ENCODE results near the gene GRM5. TPM values are rescaled to one million over a fixed set of nuclear protein-coding genes. Genes with fewer than 3 reads are reported as not detected.
"Not testable (repeated sequence)": the region's sequence is repeated elsewhere in the genome, so short reads cannot be mapped to it uniquely, and the experiment has no call there.

The GRM5 gene
- total and polyA plus RNA-seq, 2 donors (not counting 1 experiment from before 2014, with no cell fraction given) = 0.01 TPM; not detected in 1

DNA sequence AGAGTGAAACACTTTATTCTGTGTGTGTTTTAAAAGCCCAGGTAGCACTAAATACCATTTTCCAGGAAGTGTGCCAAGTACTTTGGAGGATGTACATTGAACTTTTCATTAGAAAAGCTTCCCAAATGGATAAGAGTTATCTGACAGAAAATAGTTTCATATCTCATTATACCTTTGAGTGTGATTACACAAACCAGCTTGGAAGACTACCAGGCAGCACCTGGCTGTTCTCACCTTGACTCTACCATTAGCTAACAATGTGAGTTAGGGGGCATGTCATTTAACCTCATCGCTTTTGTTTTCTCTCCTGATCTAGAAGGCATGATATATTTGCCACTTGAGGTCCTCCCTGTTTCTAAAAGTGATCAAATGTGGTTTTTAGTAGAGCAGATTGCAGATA, 50.2 kb downstream of the GRM5 start:
- Histone ChIP-seq H3K4me3 (replicated peaks in 1 of 4; ENCODE audit: control extremely low read depth in 1 of 4, insufficient read depth in 1 of 4, low read depth in 3 of 4, low read length in 4 of 4) (no peak overlapping the region), H3K9ac (ENCODE audit: insufficient read depth, low read length) (no peak overlapping the region), H3K9me3 (ENCODE audit: control insufficient read depth, insufficient read depth, low read depth, low read length) (no peaks in the 10 kb centered on the region), H3K27ac (ENCODE audit: insufficient read depth, low read length) (no peak overlapping the region), H2AFZ (ENCODE audit: low read length) (no peak overlapping the region), H3K79me2 (ENCODE audit: control insufficient read depth, insufficient read depth, low read length) (no peaks in the 10 kb centered on the region), H3K27me3 (ENCODE audit: control insufficient read depth, insufficient read depth, low read length) (no peaks in the 10 kb centered on the region), H3K36me3 (ENCODE audit: control insufficient read depth, insufficient read depth, low read length) (no peaks in the 10 kb centered on the region), H3K4me1 (ENCODE audit: control insufficient read depth, extremely low read depth, insufficient read depth, low read length) (no peaks in the 10 kb centered on the region), H3K4me2 (ENCODE audit: extremely low read depth, insufficient read depth, low read length) (no peak overlapping the region), H4K20me1 (ENCODE audit: control insufficient read depth, extremely low read depth, insufficient read depth, low read length) (no peaks in the 10 kb centered on the region)
- TF ChIP-seq, protein P1, sequence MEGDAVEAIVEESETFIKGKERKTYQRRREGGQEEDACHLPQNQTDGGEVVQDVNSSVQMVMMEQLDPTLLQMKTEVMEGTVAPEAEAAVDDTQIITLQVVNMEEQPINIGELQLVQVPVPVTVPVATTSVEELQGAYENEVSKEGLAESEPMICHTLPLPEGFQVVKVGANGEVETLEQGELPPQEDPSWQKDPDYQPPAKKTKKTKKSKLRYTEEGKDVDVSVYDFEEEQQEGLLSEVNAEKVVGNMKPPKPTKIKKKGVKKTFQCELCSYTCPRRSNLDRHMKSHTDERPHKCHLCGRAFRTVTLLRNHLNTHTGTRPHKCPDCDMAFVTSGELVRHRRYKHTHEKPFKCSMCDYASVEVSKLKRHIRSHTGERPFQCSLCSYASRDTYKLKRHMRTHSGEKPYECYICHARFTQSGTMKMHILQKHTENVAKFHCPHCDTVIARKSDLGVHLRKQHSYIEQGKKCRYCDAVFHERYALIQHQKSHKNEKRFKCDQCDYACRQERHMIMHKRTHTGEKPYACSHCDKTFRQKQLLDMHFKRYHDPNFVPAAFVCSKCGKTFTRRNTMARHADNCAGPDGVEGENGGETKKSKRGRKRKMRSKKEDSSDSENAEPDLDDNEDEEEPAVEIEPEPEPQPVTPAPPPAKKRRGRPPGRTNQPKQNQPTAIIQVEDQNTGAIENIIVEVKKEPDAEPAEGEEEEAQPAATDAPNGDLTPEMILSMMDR (conservative IDR thresholded peaks at IDR 0.05 in 1 of 2, IDR thresholded peaks at IDR 0.05 in 1 of 2; ENCODE audit: low read depth in 1 of 2, low read length in 2 of 2) = no peak
- TF ChIP-seq EZH2 (IDR thresholded peaks at IDR 0.05; ENCODE audit: low read length, missing control alignments) = no peak
- no peak for DNase-seq (ENCODE audit: low read depth in 2 of 2)

- H3K9me3 ChIP-seq (ENCODE audit: control insufficient read depth, insufficient read depth, low read depth, low read length); H3K4me1 ChIP-seq (ENCODE audit: control insufficient read depth, extremely low read depth, insufficient read depth, low read length); H4K20me1 ChIP-seq (ENCODE audit: control insufficient read depth, extremely low read depth, insufficient read depth, low read length); H3K79me2 ChIP-seq (ENCODE audit: control insufficient read depth, insufficient read depth, low read length); H3K9ac ChIP-seq (ENCODE audit: insufficient read depth, low read length); H3K27ac ChIP-seq (ENCODE audit: insufficient read depth, low read length); H3K36me3 ChIP-seq (ENCODE audit: control insufficient read depth, insufficient read depth, low read length); DNase-seq (ENCODE audit: low read depth in 2 of 2); H3K4me3 ChIP-seq (replicated peaks in 1 of 4; ENCODE audit: control extremely low read depth in 1 of 4, insufficient read depth in 1 of 4, low read depth in 3 of 4, low read length in 4 of 4); H3K27me3 ChIP-seq (ENCODE audit: control insufficient read depth, insufficient read depth, low read length); H2AFZ ChIP-seq (ENCODE audit: low read length); H3K4me2 ChIP-seq (ENCODE audit: extremely low read depth, insufficient read depth, low read length): not testable (repeated sequence)
Measured at GRCh38 chr11:89000852-89001251, 64.9 kb downstream of the GRM5 start.

DNA sequence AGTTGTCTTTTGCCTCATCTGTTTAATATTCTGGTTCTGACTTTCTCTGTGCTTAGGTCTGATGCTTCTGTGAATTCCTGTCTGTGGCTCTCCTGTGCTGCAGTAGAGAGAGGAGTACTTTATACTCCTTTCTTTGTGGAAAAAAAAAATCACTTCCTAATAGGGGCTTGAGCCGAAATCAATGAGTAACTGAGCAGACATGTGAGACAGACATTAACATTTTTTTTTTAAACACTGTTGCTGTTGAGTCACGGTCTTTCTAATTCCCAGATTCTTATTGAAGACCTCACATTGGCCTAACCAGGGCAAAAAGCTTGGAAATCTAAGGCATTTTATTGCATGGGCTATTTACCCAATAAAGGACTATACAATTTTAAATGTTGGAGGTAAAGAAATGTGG, 86.1 kb downstream of the GRM5 start:
- Histone ChIP-seq H2AFZ (ENCODE audit: low read length) (no peak overlapping the region), H3K27me3 (ENCODE audit: control insufficient read depth, insufficient read depth, low read length) (no peaks in the 10 kb centered on the region), H4K20me1 (ENCODE audit: control insufficient read depth, extremely low read depth, insufficient read depth, low read length) (no peaks in the 10 kb centered on the region), H3K9me3 (ENCODE audit: control insufficient read depth, insufficient read depth, low read depth, low read length) (no peaks in the 10 kb centered on the region), H3K4me1 (ENCODE audit: control insufficient read depth, extremely low read depth, insufficient read depth, low read length) (no peaks in the 10 kb centered on the region), H3K9ac (ENCODE audit: insufficient read depth, low read length) (no peak overlapping the region), H3K36me3 (ENCODE audit: control insufficient read depth, insufficient read depth, low read length) (no peaks in the 10 kb centered on the region), H3K27ac (ENCODE audit: insufficient read depth, low read length) (no peak overlapping the region), H3K4me3 (replicated peaks in 1 of 4; ENCODE audit: control extremely low read depth in 1 of 4, insufficient read depth in 1 of 4, low read depth in 3 of 4, low read length in 4 of 4) (no peak overlapping the region), H3K79me2 (ENCODE audit: control insufficient read depth, insufficient read depth, low read length) (no peaks in the 10 kb centered on the region), H3K4me2 (ENCODE audit: extremely low read depth, insufficient read depth, low read length) (no peak overlapping the region)
- TF ChIP-seq, protein P1 (conservative IDR thresholded peaks at IDR 0.05 in 1 of 2, IDR thresholded peaks at IDR 0.05 in 1 of 2; ENCODE audit: low read depth in 1 of 2, low read length in 2 of 2) = no peak
- TF ChIP-seq EZH2 (IDR thresholded peaks at IDR 0.05; ENCODE audit: low read length, missing control alignments) = no peak
- peak; percentile 1 to 91 for DNase-seq (ENCODE audit: low read depth in 2 of 2)

GRCh38 chr11:88978992-88979391, 86.8 kb downstream of the GRM5 start:
- not testable (repeated sequence) for H3K4me3 ChIP-seq (replicated peaks in 1 of 4; ENCODE audit: control extremely low read depth in 1 of 4, insufficient read depth in 1 of 4, low read depth in 3 of 4, low read length in 4 of 4); H3K27me3 ChIP-seq (ENCODE audit: control insufficient read depth, insufficient read depth, low read length); H3K27ac ChIP-seq (ENCODE audit: insufficient read depth, low read length); H3K9ac ChIP-seq (ENCODE audit: insufficient read depth, low read length); H3K9me3 ChIP-seq (ENCODE audit: control insufficient read depth, insufficient read depth, low read depth, low read length); H3K79me2 ChIP-seq (ENCODE audit: control insufficient read depth, insufficient read depth, low read length); H3K4me1 ChIP-seq (ENCODE audit: control insufficient read depth, extremely low read depth, insufficient read depth, low read length); H3K36me3 ChIP-seq (ENCODE audit: control insufficient read depth, insufficient read depth, low read length); H3K4me2 ChIP-seq (ENCODE audit: extremely low read depth, insufficient read depth, low read length); H2AFZ ChIP-seq (ENCODE audit: low read length); H4K20me1 ChIP-seq (ENCODE audit: control insufficient read depth, extremely low read depth, insufficient read depth, low read length)
- DNase-seq (ENCODE audit: low read depth in 2 of 2) = peak in 1 of 2 donors; percentile 66

- DNase-seq (ENCODE audit: low read depth in 2 of 2) = peak in 1 of 2 donors; percentile 20
- H3K79me2 ChIP-seq (ENCODE audit: control insufficient read depth, insufficient read depth, low read length); H3K36me3 ChIP-seq (ENCODE audit: control insufficient read depth, insufficient read depth, low read length); H3K4me2 ChIP-seq (ENCODE audit: extremely low read depth, insufficient read depth, low read length); H3K27ac ChIP-seq (ENCODE audit: insufficient read depth, low read length); H3K9ac ChIP-seq (ENCODE audit: insufficient read depth, low read length); H2AFZ ChIP-seq (ENCODE audit: low read length); H3K27me3 ChIP-seq (ENCODE audit: control insufficient read depth, insufficient read depth, low read length); H3K9me3 ChIP-seq (ENCODE audit: control insufficient read depth, insufficient read depth, low read depth, low read length); H4K20me1 ChIP-seq (ENCODE audit: control insufficient read depth, extremely low read depth, insufficient read depth, low read length); H3K4me1 ChIP-seq (ENCODE audit: control insufficient read depth, extremely low read depth, insufficient read depth, low read length); H3K4me3 ChIP-seq (replicated peaks in 1 of 4; ENCODE audit: control extremely low read depth in 1 of 4, insufficient read depth in 1 of 4, low read depth in 3 of 4, low read length in 4 of 4): not testable (repeated sequence)
Measured at GRCh38 chr11:88975441-88975840, 90.3 kb downstream of the GRM5 start.
